DND-41 (cell line): ENCODE results near the gene ZNRF2.

ENCODE experiments used
- EZH2 ChIP-seq: IDR thresholded peaks from 3 replicates; pipeline ENCODE4 v1.6.1; 2012; ENCODE audit warnings: borderline replicate concordance, low read depth, mild to moderate bottlenecking, moderate library complexity, low read length, inconsistent platforms; ENCODE audit not compliant: severe bottlenecking
- TF ChIP-seq, protein P1 (sequence below): IDR thresholded peaks from 2 replicates; pipeline ENCODE4 v1.5.1; 2012; ENCODE audit warnings: borderline replicate concordance, low read length, moderate library complexity, mild to moderate bottlenecking; ENCODE audit not compliant: poor library complexity, severe bottlenecking; ENCODE audit errors: extremely low read depth

DNA sequence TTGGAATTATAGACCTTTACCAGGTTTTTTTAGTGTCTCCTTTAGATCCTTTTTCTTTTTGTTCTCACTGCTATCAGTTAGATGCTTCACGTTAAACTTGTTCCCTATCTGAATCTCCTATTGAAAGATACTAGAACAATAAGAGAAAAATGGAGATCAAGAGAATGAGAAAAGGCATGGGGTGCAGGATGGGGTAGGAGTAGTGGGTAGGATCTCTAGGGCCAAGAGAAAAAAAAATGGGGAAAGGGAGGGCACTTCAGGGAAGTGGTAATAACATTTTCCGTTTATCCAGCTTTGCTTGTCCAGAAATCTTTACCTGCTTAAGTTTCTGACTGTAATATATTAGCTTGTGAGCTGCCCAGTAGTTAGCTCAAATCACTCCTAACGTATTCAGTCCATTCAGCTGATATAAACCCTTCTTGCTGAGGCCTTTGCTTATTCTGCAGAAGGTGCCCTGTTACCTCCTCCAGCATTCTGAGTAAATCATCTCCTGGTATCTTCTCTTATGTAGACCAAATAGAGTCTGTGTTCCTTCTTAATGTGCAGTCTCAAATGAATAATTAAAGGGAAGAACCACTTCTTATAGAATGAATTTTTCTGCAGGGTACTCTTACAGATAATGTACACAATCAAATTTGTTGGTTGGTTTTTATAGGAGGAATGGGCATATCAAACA, 69.7 kb downstream of the ZNRF2 start:
- TF ChIP-seq, protein P1, sequence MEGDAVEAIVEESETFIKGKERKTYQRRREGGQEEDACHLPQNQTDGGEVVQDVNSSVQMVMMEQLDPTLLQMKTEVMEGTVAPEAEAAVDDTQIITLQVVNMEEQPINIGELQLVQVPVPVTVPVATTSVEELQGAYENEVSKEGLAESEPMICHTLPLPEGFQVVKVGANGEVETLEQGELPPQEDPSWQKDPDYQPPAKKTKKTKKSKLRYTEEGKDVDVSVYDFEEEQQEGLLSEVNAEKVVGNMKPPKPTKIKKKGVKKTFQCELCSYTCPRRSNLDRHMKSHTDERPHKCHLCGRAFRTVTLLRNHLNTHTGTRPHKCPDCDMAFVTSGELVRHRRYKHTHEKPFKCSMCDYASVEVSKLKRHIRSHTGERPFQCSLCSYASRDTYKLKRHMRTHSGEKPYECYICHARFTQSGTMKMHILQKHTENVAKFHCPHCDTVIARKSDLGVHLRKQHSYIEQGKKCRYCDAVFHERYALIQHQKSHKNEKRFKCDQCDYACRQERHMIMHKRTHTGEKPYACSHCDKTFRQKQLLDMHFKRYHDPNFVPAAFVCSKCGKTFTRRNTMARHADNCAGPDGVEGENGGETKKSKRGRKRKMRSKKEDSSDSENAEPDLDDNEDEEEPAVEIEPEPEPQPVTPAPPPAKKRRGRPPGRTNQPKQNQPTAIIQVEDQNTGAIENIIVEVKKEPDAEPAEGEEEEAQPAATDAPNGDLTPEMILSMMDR: no peak
- TF ChIP-seq EZH2: no peak
